NCI-H1417 treated with DMSO at 0.1 percent for 48 hours (cell line): ENCODE measurements around the gene MAGI2.
"Not testable (repeated sequence)": the region's sequence is repeated elsewhere in the genome, so short reads cannot be mapped to it uniquely, and the experiment has no call there.

Experiments used
- DNase-seq: peaks from one replicate; lab custom pipeline; 2025; lab: John Stamatoyannopoulos, UW

MAGI2 gene

DNA sequence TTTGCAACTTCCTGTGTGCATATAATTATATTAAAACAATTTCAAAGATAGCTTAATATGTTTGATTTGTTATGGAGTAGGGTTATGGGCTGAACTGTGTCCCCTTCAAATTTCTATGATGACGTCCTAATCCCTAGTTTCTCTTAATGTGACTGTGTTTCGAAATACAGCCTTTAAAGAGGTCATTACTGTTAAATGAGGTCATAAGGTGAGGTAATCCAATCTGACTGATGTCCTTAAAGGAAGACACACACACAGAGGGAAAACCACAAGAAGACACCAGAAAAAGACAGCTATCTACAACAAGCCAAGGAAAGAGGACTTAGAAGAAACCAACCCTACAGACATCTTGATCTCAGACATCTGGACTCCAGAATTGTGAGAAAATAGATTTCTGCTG lies 407.4 kb downstream of the MAGI2 start:
- no peak for DNase-seq

DNA sequence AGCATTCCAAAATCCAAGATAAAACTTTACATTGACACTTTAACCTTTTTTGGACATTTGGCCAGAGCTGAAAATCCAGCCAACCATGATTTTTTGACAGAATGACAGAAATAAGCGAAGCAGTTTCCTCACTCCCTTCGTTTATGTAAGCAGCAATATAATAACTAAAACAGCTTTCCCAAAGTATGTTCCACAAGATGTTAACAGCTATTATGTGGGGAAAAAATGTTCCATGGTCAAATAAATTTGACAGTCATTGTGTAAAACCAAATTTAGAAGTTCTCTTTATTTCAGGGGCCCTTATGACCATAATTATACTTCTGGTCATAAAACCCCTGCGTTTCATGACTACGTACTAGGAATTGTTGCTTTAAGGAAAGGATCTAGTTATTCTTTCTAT lies 416.5 kb downstream of the MAGI2 start:
- no peak for DNase-seq

DNA sequence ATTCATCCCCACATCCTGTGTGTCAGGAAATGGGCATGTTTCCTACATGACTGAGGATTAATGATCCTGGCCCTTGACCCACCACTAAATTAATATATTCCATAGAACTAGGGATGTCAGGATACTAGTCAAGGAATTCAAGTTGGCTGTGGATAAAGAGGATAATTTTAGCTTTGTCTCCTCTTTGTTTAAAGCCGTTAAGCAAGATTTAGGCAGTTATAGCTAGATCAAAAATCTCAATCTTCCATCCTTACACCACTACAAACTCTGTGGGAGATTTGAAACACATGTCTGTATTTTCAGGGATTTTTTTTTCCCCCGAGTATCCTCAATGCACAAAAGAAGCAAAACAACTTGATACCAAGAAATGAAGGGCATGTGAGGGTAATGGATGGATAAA lies 417.1 kb downstream of the MAGI2 start:
- DNase-seq: no peak

DNA sequence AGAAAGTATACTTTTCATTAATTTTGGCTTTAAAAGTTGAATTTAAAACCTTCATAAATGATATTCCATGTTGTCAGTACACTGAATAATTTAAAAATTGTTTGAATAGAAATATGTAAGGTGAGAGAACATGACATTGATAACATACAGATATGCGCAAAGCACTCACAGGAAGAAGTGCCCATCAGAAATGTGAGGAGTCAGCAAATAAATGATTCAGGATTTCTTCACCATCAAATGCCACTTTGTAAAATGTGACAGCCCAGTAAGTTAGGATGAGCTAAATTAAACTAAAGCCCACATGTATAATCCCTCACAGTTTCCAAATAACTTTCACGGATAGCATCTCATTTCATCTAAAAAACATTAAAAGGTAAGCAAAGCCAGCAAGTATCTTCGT lies 417.6 kb downstream of the MAGI2 start:
- no peak for DNase-seq

DNA sequence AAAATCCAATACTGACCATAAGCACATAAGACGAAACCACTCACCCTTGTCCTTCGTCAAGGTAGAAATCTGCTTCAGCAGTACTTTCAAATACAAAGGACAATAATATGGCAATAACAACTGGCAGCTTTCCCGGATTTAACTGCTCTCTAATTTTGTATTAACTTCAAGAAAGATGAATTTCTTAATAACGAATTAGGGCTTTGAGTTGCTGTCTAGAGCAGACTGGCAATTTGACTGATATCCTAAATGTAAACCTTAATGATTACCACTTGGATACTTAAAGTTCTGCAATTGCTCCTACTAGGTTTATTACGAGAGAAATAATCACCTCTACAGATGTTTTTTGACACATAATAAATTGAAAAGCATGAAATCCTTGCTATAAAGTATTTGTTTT lies 418.7 kb downstream of the MAGI2 start:
- DNase-seq: no peak

DNA sequence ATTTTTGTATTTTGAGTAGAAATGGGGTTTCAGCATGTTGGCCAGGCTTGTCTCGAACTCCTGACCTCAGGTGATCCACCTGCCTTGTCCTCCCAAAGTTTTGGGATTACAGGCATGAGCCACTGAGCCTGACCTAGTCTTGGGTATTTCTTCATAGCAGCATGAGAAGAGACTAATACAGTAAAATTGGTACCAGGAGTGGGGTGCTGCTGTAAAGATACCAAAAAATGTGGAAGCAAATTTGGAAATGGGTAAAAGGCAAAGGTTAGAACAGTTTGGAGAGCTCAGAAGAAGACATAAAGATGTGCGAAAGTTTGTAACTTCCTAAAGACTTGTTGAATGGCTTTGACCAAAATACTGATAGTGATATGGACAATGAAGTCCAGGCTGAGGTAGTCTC lies 433.8 kb downstream of the MAGI2 start:
- DNase-seq: not testable (repeated sequence)

DNA sequence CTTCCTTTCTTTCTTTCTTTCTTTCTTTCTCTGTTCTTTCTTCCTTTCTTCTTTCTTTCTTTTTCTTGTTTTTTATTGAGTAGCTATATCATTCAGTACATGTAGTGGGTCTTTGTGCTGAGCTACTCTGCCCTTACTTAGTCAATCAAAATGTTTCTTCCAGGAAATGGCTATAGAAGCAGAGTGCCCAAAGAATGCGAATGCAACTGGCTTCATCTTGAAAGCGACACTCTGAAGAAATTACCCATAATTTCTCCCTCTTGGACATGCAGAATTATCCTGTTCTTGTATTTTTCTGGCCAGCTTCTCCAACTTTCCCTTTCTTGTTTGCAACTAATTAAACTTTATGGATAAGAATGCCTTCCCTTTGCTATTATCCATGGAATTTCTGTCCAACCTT lies 441.5 kb downstream of the MAGI2 start:
- DNase-seq: no peak

DNA sequence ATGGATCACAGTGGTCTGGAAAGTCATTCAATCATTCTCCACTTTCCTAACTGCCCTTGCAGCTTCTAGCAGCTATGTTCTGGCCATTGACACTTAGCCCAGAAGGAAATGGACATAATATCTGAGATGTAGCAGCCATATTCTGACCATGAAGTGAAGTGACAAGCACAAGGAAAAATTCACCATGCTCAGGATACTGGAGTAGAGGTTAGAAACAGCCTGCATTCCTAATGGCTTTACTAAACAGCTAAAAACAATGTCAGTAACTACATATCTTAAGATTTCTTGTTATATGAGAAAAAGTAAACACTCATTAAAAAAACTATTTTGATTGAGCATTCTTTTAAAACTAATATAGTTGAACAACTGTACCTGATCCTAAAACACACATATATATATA lies 443.8 kb downstream of the MAGI2 start:
- DNase-seq: no peak

DNA sequence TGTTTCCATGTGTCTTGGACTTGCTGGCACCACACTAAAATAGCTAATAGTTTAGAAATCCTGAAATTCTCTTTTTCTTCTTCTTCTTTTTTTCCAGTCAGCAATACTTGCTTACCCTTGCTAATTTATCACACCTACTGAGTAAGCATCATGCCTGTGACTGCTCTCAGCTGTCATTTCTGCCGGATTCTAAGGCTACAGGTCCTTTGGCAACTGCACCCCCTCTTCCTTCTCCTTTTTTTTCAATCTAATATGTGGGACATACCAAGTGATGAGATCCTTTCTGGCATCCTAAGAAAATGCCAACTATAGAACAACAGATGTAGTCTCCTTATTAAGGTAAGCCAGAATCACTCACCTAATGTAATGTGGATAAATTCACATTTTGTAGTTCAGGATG lies 444.7 kb downstream of the MAGI2 start:
- no peak for DNase-seq

DNA sequence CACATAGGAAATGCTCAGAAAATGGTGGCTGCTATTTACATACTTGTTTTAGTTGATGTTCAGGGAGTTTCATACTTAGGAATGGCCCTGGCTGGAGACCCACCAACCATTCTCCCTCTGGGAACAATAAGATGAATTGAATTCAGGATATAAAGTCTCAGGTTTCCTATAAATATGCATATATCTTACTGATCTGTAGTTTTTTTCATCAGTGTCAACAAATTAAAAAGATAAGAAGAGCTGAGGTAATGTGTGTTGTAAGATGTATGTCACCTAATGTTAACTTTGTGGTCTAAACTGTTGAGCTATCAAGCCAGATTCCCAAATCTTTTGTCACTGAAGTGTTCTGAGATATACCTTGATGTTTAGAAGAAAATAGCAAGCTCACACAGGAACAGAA lies 457.5 kb downstream of the MAGI2 start:
- DNase-seq: no peak

DNA sequence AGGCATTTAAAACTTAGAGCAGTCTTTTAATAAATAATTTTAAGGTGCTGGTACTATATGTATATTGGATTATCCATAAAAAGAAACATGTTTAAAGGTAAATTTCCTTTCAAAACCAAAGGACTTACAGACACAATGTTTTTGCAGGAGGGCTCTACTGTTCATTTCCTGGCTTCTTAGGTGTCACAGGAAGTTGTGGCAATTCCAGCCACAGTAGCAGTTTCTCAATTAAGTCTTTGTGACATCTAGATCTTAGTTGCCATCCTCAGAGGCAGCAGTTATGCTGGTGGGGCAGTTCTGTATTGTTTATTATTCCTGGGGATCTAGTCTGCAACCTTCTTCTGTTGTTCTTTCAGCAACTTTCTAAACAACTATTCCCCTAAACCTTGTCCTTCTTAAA lies 460.1 kb downstream of the MAGI2 start:
- DNase-seq: no peak

DNA sequence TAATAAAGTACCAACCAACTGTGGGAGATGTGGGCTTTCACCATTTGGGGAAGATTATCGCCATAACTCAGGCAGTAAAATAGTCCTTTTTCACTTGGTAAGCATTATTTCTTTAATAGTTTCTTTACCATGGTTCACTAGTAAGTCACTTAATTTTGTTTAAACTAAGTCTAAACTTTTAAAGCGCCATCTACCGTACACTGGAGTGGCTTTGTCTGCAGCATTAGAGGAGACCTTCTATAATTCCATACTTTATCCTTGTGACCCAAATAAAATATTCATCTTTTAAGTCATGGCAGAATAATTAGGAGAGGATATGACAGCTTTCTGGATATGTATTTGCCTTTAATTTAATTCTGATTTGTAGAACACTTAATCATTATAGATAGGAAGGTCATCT lies 468.0 kb downstream of the MAGI2 start:
- no peak for DNase-seq

DNA sequence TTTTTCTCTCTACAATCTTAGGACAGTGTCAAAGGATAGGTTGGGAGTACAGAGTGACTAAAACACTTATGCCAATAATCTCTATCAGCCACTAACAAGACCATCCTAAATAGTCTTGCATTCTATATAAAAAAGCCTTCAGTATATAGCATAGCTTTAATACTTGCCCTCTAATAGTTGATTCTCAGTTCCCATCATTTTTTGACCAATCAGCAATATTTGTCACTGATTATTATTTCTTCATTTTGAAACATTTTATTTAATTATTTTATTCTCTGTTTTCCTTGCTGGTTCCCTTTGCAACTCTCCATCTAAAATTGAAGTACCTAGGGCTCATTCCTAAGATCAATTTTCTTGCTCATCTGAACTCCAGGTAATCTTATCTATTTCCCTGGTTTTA lies 470.0 kb downstream of the MAGI2 start:
- no peak for DNase-seq

DNA sequence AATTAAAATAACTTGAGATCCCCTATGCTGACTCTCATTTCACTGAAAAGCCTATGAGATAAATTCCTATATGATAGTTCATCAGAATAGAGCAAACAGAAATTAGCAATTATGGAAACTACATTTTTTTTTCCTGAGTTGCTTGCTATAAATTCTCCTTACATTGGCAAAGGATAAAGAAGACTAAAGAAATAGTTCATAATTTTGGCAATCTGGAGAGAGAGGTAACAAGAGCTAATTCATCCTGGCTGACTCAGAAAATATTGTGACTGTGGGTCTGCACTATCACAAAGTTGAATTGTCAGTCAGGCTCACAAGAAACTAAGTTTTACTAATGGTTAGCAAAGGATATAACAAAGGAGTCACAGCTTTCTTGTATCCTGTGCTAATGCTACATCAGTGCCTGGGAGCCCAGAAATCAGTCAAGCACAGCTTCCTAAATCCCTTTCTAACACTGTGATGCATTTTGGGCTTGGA lies 483.0 kb downstream of the MAGI2 start:
- DNase-seq: no peak

DNA sequence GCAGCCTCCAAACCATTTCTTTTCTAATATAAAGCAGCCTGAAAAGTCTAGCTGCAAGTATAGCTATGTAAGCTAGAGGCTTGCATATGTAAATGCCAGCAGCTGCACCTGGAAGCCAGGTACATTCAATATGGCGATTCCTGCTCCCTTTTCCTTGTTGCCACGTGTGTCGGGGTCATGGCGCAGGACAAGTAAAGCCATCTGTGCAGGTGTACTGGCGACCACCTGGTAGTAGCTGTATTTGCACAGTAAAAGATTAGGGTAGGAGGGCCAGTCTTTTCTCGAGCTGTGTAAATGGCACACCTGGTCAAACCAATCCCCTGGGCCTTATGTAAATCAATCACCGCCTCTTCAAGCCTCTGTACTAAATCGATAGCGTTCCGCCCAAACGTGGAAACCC lies 484.5 kb downstream of the MAGI2 start:
- no peak for DNase-seq

DNA sequence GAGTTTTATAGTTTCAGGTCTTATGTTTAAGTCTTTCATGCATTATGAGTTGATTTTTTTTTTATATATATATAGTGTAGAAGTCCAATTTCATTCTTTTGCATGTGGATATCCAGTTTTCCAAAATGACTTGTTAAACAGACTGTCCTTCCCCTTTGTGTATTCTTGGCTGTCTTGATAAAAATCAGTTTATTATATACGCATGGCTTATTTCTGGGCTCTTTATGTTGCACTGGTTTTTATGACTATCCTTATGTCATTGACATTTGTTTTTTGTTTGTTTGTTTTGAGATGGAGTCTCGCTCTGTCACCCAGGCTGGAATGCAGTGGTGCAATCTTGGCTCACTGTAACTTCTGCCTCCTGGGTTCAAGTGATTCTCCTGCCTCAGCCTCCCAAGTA lies 485.9 kb downstream of the MAGI2 start:
- DNase-seq: not testable (repeated sequence)

DNA sequence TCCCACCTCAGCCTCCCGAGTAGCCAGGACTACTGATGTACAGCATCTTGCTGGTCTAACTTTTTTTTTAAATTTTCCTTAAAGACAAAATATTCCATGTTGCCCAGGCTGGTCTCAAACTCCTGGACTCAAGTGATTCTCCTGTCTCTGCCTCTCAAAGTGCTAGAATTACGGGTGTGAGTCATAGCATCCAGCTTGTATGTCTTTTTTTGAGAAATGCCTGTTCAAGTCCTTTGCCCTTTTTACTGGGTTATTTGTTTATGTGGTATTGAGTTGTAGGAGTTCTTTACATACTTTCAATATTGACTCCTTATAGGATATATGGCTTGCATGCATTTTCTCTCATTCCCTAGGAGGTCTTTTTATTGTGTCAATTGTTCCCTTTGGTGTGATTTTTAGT lies 486.4 kb downstream of the MAGI2 start:
- DNase-seq: no peak

DNA sequence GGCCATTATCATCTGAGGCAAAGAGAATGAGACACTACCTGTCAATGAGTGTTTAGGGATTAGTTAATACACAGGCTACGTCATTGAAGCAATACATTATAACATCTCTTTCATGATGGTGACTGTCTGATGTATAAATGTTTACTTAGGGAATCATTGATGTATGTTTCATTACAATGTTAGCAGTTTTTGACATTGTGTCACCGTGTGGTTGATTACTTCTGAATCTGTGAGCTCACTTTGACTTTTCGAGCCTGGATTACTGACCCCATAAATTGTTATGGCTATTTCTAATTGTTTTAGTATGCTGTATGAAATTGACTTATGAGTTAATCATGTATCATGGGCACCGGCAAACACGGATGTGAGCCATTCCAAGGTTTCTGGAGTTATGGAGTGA lies 494.0 kb downstream of the MAGI2 start:
- no peak for DNase-seq

DNA sequence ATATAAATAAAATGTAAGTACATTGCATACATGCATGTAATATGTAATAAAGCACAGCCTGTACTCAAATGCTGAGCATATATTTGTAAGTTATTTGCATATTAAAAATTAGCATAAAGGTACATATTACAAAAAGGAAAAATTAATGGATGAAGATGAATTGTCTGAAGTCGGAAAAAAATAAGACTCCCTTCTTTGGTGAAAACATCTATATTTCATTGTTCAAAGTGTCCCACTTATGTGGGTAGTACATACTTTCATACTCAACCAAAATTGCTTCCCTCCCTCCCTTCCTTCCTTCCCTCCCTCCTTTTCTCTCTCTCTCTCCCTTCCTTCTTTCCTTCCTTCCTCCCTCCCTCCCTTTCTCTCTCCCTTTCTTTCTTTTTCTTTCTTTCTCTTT lies 498.1 kb downstream of the MAGI2 start:
- DNase-seq: no peak

DNA sequence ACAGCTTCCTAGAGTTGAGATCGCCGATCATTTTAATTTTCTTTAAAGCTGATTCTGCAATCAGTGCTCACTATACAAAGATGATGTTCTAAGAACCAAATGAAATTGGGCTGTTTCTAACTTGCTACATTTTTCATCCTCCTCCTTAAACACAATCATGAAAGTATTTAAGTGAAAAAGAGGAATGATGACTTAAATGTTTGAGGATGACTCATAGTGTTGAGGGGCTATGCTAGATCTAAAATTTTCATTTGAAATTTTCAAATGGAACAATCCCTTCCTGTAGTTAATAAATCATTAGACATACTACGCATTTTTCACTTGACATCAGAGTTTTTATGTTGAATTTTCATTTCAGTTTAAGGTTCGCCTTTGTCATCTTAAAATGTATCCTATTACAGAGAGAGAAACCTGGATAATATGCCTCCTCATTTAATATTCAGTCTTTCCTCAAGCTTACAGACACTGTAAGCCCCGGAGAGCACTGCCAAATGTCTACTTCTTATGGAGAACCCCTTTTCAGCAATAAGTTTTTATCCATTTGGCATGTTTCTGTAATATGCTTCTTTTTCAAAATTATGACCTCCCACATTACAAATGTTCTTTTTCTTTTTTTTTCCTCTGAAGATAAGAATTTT lies 499.6 kb downstream of the MAGI2 start:
- DNase-seq: no peak

DNA sequence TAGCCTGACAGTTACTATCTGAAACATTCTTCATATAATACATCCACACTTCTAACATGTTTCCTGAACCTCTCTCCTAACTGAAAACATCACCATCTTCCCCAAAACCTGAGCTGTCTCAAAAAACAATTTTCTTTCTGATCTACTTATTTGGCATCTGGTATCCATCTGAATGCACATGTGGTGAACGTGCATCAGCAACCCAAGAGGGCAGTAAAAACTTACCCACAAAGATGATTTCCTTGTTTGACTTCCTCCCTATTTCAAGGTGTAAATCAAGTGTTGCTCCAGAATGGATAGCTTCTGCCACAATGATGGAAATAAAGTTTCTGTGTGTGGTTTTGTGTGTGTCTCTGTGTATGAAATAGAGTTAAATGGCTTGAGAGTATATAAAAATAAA lies 500.4 kb downstream of the MAGI2 start:
- DNase-seq: no peak

DNA sequence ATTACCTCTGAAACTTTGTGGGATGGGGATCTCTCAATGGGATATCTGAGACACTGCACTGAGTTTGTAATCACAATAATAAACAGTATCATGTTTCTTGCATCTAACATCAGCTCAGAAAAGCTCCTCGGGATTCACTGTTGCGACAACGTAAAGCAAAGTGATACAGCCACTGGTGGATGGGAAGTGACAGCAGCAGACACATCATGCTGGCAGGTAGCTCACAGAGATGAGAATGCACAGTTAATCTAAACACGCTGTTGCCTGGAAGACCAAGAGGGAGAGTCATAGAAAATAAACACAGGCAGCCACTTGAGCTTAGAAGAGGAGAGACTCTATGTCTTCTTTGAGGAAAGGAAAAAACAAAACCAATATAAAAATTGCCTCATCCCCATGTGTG lies 513.8 kb downstream of the MAGI2 start:
- DNase-seq: no peak

DNA sequence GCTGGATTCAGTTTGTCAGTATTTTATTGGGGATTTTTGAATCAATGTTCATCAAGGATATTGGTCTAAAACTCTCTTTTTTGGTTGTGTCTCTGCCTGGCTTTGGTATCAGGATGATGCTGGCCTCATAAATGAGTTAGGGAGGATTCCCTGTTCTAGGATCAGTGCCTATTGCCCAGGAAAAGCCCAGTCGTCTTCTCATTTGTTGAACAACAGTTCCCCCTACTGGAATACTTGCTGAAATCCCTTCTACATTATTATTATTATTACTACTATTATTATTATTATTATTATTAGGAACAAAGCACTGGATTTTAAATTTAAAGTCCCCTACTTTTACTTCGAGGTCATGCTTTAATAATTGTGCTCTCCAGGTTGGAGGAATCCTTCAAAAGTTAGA lies 528.9 kb downstream of the MAGI2 start:
- DNase-seq: no peak

DNA sequence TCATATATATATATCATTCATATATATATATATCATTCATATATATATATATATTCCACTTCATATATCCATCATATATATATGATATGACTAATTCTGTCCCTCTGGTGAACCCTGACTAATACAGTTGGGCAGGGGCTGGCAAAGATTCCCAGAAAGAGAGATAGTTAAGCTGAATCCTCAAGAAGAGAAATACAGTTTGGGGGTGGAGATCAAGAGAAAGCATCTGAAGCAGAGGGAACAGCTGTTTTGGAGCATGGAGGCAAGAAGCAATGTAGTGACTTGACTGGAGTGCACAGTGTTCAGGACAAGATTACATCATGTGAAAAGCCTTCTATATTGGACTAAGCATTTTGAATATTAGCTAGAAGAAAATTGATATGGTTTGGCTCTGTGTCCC lies 540.7 kb downstream of the MAGI2 start:
- no peak for DNase-seq

DNA sequence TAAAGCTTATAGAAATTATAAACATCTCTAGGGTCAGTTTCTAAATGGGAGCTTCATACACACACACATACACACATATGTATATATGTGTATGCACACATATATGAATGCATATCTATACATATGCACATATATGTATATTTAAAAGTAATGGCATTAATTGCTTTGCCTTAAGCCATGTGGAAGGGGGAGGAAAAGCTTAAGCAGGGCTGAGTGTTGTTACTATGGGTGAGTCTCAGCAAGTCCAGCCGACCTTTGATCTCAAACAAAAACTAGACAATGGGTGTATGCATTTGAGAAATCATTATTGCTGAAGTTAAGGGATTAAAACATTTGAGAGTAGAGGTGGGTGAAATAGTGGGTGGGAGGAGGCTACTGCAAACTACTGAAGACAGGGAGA lies 546.7 kb downstream of the MAGI2 start:
- DNase-seq: no peak
